GM19467 (cell line): ENCODE results near the gene MAP7D1.

Experiments used
- ATAC-seq: cut with Tn5 transposase; IDR thresholded peaks from one replicate; pipeline ENCODE4 v1.9.1; 2021; ENCODE audit warnings: mild to moderate bottlenecking, moderate library complexity; ENCODE audit not compliant: unreplicated experiment

MAP7D1 gene

DNA sequence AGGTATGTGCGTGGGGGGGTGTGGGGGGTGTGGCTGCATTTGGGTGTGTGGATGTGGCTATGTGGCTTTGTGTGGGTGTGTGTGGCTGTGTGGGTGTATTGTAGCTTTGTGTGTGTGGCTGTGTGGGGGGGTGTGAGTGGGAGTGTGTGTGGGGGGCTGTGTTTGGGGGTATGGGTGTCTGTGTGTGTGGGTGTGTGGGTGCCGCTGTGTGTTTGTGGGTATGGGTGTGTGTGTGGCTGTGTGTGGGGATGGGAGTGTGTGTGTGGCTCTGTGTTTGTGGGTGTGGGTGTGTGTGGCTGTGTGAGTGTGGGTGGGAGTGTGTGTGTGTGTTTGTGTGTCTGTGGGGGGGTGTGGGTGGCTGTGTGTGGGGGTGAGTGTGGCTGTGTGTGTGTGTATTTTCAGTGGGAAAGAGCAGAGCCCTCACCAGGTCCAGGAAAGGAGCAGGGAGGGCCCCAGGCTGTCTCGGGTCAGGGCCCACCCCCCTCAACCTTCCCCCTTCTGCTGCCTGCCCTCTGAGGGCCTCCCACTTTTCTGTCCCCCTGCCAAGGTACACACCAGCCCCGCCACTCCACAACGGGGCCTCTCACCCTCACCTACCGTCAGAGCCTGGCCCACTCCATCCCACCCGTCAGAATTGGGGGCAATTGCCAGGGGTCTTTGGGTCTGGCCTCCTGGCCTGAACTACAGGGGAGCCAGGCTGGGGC, 29.0 kb upstream of the MAP7D1 start:
- ATAC-seq, result no peak

DNA sequence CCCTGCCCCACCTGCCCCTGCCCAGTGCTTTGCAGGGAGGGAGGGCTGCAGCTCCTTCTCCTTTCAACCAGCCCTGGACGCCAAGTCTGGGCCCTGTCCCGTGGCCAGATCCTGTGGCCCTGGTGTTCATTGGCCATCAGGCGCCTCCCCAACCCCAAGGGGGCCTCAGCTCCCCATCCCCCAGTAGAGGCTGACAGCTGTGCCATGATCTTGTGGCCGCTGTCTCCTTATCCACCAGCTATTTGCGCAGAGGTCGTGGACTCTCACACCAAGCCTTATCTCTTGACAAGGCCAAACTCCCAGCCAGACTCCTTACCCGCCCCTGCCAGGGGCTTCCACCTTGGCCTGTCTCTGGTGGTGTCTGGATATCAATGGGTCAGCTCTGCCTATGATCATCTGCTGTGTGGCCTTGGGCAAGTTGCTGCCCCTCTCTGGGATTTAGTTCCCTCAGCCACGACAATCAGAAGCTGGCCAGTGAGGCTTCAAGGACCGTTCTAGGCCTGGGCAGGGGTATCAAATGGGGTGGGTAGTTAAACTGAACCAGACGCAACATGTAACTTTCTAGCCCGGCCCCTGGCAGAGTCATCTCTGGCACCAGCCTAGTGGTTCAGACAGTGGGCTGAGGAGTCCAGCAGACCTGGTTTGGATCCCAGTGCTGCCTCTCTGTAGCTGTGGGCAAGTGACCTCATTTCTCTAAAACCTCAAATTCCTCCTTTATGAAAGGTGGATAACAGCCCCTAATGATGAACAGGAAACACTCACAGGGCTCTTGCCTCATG, 27.6 kb upstream of the MAP7D1 start:
- no peak for ATAC-seq

DNA sequence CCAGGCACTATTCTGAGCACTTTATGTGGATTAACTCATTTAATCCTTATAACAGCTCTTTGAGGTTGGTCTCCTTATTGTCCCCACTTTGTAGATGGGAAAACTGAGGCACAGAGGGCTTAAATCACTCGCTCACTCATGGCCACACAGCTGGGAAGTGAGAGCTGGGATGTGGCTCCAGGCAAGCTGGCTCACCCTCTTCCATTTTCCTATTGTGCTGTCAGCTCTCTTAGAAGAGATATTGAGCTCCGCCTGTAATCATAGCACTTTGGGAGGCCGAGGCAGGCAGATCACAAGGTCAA, 27.1 kb upstream of the MAP7D1 start:
- ATAC-seq, result no peak

DNA sequence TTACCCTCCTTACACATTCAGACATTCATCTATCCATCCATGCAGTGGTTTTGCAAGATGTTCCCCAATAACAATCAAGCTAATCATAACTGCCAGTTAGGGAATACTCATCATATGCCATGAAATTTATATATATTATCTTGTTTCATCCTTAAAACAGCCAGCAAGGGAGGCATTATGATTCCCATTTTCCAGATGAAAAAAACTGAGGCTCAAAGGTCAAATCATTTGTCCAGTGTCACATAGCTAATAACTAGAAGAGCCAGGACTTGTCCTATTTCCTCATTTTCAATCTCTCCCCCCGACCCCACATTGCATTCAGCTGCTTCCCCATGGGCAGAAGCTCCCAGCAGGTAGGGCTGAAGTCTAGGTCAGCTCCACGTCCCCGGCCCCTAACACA, 23.9 kb upstream of the MAP7D1 start:
- ATAC-seq, result no peak

DNA sequence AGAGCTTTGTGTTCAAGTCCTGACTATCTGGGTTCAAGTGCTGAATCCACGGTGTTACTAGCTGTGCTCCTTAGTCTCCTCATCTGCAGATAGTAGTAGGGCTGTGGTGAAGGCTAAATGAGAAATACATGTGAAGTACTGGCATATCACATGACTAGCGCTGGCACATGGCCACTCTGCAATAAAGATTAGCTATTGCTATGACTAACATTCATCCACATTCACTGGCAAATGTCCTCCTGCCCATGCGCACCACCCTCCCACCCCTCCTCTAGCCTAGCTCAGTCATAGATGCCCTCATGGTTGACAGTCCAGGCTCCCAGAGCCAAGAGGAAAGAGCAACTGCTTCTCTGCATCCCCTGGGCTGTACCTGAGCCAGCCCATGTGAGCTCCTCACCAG, 22.5 kb upstream of the MAP7D1 start:
- no peak for ATAC-seq

DNA sequence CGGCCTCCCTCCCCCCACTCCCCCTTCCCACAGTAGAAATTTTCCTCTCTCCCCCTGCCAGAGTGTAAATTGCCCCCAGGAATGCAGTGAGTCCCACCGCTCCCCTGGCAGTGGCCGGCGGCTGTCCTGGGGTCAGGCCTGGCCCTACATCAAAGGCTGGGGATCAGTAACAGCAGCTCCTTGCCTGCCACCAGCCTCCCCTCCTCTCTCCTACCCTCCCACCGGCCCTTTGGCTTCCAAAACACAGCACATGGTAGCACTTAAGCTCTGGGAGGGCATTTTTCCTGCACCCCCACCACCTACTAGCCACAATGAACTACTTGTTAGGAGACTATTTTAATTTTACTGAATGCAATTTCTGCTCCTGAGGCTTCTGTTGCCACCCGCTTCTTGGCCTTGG, 21.9 kb upstream of the MAP7D1 start:
- ATAC-seq, result no peak

DNA sequence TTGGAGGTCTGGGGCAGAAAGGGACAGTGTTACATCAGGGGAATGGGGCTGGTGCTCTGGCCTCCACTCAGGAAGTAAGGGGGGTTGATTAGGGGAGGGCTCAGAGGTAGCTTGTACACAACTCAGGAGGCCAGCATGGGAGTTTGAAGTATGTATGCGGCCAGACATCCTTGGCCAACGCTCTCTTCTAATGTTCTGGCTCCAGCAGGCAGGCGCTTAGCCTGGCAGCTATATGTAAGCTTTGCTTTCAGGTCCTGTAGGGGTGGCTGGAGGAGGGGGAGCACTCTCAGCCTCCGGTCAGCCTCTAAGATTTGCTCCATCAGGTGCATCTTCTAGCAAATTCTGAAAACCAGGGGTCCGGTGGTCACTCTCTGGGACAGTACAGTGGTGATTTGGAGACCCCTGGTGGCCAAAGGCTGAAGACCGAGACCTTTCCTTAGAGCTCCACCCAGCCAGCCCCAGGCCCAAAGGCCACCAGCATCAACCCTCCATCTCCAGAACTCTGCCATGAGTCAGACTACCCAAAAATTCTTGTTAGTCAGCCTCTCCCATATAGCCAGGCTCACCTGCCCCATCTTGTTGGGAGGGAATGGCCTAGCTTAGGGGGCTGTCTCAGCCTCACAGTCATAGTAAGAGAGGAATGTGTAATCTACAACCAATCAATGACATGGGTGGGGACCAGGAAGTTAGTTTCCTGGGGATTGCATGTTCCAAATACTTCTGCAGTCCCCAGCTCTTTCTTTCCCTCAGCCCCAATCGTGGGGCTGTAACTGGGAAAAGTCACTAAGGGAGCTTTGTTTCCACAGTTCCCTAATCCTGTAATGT, 21.2 kb upstream of the MAP7D1 start:
- ATAC-seq, result no peak

DNA sequence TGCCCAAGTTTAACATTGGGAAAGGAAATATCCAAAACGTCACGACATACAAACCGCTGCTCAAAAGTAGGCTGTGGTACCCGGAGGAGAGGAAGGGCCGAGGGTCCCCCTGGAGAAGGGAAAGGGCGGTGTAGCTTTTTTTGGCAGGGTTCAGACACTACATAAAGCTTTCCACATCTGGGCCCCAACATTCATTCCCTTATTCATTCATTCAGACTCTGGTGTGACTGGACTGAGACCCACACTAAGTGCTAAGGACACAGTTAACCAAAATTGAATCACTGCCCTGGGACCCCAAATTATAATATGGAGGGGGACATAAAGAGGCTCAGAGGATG, 20.7 kb upstream of the MAP7D1 start:
- no peak for ATAC-seq

DNA sequence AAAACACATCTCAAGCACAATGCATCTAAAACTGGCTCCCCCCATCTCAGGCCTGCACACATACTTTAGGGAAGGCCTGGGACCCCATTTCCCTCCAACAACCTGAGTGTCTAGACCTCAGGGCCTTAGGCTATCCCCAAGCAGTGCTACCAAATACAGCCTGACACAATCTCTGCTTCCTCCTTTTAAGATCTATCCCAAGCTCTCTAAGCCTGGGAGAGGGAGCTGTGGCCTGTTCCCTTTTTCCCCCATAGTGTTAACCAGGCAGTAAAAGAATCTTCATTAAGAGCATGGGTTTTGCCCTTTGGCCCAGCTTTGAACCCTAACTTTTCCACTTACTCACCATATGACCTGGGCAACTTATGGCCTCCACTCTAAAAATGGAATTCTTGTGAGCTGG, 20.2 kb upstream of the MAP7D1 start:
- no peak for ATAC-seq

DNA sequence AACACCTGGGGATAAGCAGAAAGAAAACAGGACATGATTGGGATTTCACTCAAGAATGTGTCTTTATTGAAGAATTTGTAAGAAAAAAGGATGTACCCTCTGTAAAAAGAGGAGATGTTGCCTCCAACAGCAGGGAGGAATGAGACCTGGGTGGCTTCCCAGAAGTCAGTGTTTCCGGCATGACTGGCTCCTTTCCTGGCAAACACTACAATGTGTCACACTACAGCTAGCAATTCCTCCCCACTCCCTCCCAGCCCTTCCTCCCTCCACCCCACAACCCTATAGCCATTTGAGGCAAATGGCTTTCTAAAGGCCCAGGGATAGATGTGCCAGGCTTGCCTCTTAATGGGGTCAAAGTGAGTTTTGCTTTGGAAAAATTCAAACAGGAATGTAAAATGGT, 19.4 kb upstream of the MAP7D1 start:
- no peak for ATAC-seq

DNA sequence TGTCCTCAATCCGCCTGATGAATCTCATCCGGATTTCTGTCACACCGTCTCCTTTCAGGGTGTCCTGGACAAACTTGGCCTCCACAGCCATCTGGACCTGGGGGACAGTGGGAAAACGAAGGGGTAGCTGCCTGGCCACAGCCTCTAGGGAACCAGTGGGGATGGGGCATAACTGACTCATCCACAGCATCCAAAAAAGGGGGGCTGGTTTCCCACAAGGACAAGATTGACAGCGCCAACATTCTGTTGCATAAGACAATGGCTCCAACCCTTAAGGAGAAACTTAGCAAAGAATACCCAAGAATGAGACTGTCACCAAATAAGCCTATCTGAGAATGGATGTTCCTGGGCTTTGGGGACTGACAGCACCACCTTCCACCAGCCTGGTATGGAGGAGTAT, 18.7 kb upstream of the MAP7D1 start:
- ATAC-seq, result no peak

DNA sequence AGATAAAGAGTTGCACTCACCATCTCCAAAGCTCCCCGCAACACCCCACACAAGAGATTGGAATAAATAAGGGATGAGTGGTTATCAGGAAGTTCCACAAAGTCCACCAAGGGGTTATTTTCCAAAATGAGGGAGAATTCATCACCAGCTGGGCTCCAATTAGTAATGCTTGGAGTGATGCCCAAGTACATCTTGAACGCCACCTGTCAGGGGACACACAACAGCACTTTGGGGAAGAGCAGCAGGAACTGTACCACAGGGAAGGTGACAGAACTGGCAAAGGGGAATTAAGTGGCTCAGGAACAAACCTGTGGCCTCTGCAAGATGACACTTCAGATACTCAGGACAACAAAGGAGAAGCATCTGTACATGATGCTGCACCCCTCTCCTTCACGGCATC, 18.2 kb upstream of the MAP7D1 start:
- ATAC-seq, result no peak

DNA sequence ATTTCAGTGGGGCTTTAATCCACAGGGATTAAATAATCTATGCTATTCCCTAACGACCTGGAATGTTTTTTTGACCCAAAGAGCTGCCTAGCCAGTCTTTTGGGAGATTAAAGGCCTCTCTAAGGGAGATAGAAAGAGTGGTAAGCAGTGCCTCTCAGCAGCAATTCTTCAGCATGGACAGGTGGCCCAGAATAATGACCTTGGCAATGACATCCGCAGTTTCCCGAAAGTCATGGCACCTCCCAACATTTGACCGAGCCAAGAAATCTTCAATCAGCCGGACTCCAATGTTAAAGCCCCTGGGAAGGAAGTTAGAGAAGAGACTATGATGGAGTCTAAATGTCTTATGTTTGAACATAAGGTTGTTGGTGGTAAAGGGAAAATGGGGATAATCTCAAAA, 16.4 kb upstream of the MAP7D1 start:
- ATAC-seq, result no peak

DNA sequence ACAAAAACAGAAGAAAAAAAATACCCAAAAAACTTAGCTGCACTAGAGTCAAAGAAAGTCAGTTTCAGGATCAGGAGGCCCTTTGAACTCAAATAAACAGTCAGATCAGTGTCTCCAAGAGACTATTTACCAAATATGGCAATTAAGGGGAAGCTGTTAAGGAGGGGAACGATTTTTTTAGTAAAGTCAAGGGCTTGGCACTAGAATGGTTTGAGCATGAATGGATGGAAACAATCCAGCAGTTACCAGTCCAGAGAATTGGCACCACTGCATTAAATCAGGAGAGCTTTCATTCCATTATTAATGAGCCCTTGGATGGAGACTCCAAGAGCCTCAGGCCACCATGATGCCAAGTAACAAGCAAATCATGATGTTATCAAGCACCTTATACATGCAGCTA, 13.8 kb upstream of the MAP7D1 start:
- ATAC-seq, result no peak

DNA sequence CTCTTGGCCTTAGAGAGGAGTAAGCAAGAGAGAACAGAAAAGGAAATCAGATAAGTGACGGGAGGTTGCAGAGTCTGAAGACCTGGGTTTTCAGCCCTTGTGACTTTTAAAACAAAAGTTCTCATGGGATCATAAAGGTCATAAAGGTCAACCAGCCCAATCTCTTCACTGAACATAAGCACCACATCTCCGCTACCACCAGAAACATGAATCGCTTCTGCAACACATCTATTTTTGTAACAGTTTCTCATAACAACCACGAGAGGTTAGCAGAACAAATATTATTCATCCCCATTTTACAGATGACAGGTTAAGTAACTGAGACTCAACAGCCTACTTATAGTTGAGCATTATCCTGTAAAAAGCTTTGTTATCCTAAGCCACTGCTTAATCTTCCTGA, 12.5 kb upstream of the MAP7D1 start:
- ATAC-seq, result no peak

DNA sequence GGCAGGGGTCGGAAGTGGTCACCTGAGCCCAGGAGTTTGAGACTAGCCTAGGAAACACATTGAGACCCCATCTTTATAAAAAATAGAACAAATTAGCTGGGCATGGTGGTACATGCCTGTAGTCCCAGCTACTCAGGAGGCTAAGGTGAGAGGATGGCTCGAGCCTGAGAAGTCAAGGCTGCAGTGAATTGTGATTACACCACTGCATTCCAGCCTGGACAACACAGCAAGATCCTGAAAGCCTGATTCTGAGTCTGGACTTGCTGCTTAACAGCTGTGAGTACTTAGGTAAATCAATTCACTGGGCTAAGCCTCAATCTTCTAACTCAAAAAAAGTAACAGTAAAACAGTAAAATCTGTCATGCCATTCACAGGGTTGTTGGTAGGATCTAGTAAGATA, 11.5 kb upstream of the MAP7D1 start:
- ATAC-seq, result no peak

DNA sequence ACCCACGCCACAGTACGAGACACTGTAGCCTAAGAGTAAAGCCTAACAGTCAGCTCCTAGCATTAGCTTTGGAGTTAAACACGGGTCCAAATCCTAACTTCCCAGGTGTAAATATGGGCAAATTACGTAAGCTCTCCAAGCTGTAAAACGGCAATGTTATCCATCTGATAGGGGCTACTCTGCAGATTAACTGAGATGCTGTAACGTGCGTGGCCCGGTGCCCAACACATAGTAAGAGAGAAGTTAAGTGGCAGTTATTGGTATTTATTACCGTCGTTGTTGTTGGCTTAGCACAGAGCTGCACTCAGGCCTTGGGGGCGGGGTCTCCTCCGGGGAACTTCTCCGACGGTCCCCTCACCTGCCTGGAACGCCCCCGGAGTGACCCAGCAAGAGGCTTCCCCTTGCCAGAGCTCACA, 7.1 kb upstream of the MAP7D1 start:
- ATAC-seq, result no peak

DNA sequence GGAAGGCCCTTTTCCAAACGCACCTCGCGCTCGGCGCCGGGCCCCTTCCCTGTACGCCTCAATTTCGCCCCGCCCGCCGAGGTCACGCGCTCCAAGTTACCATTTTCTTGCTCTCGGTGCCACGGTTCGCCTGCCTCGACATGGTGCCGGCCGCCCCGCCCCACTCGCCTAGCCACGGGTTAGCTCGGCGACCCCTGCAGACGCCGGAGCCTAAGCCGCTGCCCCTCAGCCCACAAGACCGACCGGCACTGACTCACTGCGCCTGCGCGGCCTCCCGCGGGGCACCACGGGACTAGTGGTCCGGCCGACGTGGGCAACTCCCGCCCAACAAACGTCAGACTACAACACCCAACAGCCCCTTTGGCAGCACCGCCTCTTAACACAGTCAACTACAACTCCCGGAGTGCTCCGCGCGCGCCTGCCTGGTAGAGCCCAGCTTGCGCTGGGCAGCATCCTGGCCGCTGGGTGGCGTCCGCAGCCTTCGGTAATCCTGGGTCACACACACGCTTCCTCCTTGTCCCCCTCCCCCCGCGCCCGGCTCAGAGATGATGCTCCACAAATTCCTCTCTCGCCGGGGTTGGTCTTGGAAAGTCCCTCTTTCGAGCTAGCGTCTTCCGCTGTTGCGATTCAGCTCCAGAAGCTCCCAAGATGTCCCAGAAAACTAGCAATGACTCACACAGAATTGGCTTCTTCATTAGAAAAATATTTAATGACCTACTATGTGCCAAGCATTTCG, 6.6 kb upstream of the MAP7D1 start, which contains the start of gene TRAPPC3:
TSS of gene TRAPPC3 (minus strand) at position 250 of the 736 bp plus-strand sequence. CDS start at position 142, 108 bp downstream.
- peak; percentile 82 for ATAC-seq

DNA sequence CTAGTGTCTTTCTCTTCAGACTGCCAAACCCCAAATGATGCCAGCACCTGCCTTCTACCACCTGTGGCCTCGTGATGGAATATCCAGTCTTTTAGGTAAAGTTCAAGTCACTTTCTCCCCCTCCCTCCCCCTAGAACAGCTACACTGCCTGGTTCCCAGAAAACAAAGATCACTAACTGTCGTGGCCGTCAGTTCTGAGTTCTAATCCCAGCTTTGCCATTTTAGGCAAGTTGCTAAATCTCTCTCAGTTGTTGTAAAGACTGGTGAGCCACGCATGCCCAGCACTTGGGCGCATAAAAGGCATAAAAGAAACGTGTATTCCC, 6.0 kb upstream of the MAP7D1 start:
- ATAC-seq, result no peak

DNA sequence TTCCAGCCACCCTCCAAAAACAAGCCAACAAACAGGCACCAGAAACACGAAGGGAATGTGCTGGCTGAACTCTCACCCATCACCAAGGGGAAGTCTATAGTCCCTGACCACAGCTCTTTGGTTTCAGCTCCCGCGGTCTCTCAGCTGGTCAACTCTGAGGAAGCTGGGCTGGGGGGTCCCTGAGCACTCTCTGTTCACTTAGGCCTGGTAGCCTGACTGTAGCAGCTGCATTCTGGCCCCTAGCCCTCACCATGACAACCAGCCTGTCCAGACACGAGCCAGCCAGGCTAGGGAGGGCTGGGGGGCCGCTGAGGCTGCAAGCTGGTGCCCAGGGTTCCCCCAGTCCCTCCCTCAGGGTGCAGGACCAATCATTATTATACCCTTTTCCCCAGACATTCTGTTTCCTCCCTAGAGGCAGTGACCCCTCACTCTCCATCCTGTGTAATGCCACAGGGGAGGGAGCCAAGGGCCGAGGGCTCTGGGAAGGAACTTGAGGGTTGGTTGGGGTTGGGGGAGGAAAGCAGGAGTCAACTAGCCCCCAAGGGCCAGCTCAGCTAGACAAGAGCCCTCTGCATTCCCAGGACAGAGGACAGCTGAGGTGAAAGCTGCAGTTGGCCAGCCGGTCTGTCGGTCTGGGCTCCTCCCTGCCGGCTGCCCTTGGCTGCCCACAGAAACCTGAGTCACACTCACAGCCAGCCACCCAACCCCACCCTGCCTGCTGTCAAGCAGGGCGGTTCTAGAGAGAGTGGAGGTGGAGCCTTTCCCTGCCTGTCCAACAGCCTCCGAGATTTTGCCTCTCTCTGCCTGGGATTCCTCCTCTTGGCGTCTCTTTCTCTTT, 5.4 kb upstream of the MAP7D1 start:
- peak; percentile 37 for ATAC-seq
